GM19043 (cell line): Measurements from ENCODE around the gene DMRTC2.

Experiments
- ATAC-seq: cut with Tn5 transposase; IDR thresholded peaks from one replicate; pipeline ENCODE4 v1.9.1; 2021; ENCODE audit warnings: low read depth; ENCODE audit not compliant: unreplicated experiment

Gene DMRTC2

DNA sequence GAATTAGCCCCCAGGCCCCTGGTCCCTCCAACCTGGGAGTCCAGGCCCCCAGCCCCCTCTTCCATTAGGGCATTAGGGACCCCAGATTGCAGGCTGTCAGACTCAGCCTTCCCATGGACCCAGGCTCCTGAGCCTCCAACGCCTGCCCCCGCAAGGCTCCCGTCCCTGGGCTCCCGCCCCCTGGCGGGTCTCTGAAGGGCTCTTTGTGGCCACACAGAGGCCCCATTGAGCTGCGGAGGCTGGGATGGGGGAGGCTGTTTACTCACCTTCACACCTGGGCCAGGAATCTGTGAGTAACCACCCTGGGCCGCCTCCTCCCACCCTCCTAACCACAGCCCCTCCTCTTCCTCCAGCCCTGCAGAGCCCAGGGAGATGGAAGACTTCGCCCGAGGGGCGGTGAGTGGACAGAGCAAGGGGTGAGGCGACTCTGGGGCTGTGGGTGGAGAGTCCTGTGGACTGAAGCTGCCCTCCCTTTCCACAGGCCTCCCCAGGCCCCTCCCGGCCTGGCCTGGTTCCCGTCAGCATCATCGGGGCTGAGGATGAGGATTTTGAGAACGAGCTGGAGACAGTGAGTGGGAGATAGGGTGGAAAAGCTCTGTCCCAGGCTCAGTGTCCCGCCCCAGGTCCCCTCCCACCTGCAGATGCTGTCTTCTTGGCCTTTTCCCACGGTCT is 43.0 kb downstream of the DMRTC2 start:
- ATAC-seq: no peak

DNA sequence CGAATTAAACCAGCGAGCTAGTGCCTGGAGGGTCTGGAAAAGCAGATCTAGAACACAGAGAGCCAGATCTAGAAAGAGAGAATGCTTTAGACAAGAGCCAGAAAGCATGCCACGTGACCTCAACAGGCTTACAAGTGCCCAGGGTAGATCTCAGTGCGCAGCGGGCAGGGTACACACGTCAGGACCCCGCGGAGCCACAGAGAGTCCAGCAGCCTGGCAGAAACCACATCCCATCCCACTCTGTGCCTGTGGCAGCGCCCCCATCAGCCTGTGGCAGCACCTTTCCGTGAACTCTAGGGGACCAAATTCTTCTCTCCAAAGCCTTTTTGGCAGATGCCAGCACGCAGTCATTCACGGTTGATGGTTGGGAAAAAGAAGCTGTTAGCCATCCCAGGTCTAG is 44.1 kb downstream of the DMRTC2 start:
- no peak for ATAC-seq

DNA sequence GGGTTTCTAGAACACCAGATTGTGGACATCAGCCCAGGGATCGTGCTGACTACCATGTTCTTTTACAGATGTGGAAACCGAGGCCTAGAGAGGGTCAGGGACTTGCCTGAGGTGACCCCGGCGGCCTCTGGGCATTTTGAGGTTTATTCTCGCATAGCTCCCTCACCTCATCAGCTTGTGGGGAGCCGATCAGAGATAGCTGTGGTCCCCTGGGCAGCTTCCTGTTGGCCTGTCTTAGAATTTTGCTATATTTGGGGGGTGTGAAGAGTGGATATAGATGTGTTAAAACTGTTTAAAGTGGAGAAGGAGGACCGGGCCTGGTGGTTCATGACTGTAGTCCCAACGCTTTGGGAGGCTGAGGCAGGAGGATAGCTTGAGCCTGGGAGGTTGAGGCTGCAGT is 45.1 kb downstream of the DMRTC2 start:
- ATAC-seq: no peak

DNA sequence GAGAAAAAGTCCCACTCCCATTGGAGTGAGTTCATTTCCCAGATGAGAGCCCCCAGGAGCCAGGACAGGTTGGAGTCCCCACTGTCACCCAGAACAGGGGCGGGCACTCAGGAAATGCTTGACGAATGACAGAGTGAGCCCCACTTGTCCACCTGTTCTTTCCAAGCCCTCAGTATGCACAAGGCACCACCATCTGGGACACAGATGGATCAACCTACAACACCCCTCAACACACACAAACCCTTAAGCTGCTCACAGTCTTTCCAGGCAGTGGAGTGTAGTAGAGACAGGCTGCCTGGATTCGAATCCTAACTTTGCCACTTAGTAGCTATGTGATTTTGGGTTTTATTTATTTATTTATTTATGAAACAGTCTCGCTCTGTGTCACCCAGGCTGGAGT is 46.1 kb downstream of the DMRTC2 start:
- no peak for ATAC-seq

DNA sequence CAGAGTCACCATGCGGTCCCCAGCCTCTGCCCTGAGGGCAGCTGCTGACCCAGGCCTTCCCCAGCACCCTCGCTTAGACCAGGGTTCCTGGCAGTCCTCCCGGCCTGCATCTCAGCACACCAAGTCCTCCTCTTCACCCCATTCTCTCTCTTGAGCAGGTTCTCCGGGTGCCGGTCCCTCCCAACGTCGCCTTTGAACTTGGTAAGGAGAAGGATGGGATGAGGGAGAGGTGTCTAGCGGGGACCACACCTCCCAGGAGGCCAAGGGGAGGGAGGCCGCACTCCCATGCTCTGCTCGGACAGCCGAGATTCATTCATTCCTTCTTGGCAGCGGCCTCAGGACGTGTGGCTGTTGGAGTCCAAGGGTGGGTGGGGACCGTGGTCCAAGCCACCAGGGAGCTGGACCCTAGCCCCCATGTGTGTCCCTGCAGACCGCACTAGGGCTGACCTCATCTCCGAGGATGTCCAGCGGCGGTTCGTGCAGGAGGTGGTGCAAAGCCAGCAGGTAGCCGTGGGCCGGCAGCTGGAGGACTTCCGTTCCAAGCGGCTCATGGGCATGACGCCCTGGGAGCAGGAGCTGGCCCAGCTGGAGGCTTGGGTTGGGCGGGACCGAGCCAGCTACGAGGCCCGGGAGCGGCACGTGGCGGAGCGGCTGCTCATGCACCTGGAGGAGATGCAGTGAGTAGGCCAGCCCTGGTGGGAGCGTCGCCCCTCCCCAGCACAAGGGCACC is 47.5 kb downstream of the DMRTC2 start:
- ATAC-seq: no peak

DNA sequence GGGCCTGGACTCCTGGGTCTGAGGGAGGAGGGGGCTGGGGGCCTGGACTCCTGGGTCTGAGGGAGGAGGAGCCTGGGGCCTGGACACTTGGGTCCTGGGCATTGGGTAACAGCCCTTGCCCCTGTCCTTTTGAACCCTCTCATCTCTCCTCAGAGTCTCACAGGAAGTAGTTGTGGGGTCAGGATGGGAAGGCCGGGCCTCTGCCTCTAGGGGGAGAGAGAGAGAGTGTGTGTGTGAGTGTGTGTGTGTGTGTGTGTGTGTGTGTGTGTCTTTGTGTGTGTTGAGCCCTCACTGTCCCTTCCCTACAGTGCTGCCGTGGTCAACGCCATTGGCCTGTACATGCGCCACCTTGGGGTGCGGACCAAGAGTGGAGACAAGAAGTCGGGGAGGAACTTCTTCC is 49.1 kb downstream of the DMRTC2 start:
- ATAC-seq: no peak

DNA sequence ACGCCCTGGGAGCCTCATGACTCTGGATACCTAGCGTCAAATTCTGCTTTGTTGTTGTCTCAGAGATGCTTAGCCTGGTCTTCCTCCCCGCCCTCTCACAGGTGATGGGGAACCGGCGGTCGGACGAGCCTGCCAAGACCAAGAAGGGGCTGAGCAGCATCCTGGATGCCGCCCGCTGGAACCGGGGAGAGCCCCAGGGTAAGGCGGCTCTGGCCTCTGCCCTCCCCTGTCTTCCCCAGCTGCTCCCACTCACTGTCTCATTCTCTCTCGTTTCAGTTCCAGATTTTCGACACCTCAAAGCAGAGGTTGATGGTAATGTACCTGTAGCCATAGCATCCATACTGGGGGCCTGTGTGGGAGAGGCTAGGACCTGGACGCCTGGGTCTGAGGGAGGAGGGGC is 49.5 kb downstream of the DMRTC2 start:
- ATAC-seq: no peak

DNA sequence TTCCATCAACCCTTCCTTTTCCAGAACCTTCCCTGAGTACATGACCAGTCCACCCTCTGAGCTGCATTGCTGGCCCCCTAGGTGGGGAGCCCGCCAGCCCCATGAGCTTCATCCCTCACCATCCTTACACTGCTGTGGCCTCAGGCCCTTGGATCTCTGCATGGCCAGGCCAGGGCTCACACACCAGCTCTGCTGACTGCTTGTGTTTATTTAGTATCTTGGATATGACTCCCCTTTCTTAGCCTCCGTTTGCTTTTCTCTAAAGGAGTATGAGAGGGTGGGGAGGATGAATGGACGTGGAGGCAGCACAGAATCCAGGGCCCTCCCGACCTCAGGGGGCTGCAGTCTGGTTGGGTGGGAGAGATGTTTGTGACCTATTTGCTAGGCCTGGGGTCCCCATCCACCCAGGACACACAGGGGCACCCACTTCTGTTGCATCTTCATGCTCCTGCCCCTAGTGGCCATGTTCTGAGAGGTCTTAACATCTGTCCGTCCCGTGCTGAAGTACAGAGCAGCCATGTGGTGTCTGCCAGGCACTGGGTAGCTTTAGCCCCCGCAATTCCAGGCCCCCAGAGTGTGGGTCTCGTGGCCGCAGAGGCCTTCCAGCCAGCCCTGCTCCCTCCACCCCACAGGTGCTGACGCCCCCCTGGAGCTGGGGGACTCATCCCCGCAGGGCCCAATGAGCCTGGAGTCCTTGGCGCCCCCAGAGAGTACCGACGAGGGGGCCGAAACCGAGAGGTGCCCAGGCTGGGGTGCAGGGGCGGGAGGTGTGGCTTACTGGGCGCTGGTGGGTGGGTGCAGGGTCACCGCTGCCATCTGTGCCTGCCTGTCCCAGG is 51.1 kb downstream of the DMRTC2 start:
- ATAC-seq: no peak

DNA sequence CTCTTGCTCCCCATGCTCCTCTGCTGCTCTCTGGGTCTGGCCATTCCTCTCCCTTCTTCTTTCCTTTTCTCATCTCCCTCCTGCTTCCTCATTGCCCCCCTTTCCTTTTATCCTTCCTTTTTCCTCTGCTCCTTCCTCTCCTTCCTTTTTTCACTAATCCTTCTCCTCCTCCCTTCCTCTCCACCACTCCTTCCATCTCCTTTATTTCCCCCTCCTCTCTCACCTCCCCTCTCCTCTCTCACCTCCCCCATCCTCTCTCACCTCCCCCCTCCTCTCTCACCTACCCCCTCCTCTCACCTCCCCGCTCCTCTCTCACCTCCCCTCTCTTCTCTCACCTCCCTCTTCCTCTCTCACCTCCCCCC is 51.7 kb downstream of the DMRTC2 start:
- ATAC-seq: no peak

DNA sequence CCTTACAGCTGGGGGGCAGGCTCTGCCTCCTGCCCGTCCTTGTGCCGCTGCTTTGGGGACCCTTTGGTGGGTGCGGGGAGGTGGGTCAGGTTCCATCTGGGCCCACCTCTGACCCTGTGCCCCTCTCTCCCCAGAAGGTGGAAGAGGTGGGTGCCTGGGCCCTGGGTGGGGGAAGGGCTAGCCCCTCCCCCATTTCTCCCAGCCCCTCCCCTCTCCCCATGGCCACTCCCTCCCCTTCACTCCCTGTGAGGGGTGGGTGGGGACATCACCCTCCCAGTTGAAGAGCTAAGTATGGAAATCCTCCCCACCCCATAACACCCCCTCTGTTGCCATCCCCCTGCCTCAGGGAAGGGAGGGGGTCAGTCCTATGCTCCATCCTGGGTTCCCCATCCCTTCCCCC is 52.3 kb downstream of the DMRTC2 start:
- ATAC-seq: no peak

DNA sequence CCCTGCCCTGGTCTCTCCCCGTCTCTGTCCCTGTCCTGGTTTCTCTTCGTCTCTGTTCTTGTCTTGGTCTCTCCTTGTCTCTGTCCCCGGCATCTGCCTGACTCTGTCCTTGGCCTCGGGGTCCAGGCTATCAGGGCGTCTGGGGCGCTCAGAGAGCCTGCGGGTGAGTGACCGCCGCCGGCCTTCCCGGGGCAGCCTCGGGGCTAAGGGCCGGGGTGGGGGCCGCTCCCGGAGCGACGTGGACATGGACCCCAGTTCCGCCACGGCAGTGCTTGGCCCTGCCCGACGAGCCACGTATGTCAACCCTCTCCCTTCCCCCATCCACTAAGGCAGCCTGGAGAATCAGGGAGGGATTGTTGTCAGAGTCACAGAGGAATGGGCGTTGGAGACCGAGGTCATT is 53.0 kb downstream of the DMRTC2 start:
- ATAC-seq: no peak

DNA sequence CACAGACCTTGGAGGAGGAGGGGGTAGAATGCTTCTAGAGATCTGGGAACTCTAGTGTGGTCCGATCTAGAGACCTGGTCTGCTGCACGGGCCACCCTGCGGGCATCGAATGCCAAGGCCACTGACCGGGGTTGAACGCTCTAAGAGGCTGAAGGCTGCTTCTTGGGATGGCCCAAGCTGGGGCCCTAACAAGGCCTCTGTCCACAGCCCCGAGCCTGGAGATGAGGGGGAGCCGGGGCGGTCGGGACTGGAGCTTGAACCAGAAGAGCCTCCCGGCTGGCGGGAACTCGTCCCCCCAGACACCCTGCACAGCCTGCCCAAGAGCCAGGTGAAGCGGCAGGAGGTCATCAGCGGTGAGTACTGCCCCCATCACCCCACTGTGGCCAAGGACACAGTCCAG is 53.4 kb downstream of the DMRTC2 start:
- ATAC-seq: no peak
